Naive thymus-derived CD4-positive, alpha-beta T cell (primary cell): ENCODE measurements around the gene PTPRG. TPM values are rescaled to one million over a fixed set of nuclear protein-coding genes. Genes with fewer than 3 reads are reported as not detected.

Experiments
- ATAC-seq: fragments of 150-1000 bp; cut with Tn5 transposase; 2 replicates; pipeline ENCODE4 v1.10.0; 2021; ENCODE audit warnings: mild to moderate bottlenecking, moderate library complexity
- CTCF ChIA-PET: fragments of 350-600 bp; sonication (Branson Sonifier 250); formaldehyde crosslinking; loops from one replicate; lab custom pipeline; 2021; ENCODE audit warnings: antibody characterized with exemption; lab: Charles Lee
- POLR2A ChIA-PET: fragments of 350-600 bp; sonication (Branson Sonifier 250); formaldehyde crosslinking; loops from one replicate; lab custom pipeline; 2021; ENCODE audit warnings: antibody characterized with exemption, inconsistent platforms; lab: Charles Lee
- DNase-seq, 9 donors: peaks; one replicate each; pipeline versions ENCODE4 v3.0.0 to v3.0.0-alpha.2; 2020 to 2022; ENCODE audit warnings: mixed read lengths in 1 of 9
- H3K27ac ChIP-seq: one replicate; pipeline ENCODE4 v1.7.0; 2013; ENCODE audit warnings: mild to moderate bottlenecking, low read depth, low read length, moderate library complexity
- H3K27me3 ChIP-seq, 2 donors: one replicate each; pipeline ENCODE4 v1.7.0; 2013; ENCODE audit warnings: low read length in 2 of 2, mild to moderate bottlenecking in 2 of 2, moderate library complexity in 2 of 2; ENCODE audit not compliant: control insufficient read depth in 2 of 2, insufficient read depth in 2 of 2
- H3K36me3 ChIP-seq, 3 experiments: 1 replicate in 2 of 3; 2 replicates in 1 of 3; pipeline ENCODE4 v1.7.0; 2013; ENCODE audit warnings: low read length in 3 of 3, mild to moderate bottlenecking in 3 of 3, moderate library complexity in 1 of 3; ENCODE audit not compliant: insufficient read depth in 3 of 3, control insufficient read depth in 2 of 3
- H3K4me1 ChIP-seq, 2 donors: one replicate each; pipeline ENCODE4 v1.7.0; 2013; ENCODE audit warnings: low read length in 2 of 2, mild to moderate bottlenecking in 2 of 2, moderate library complexity in 1 of 2; ENCODE audit not compliant: control insufficient read depth in 2 of 2, insufficient read depth in 2 of 2
- H3K4me3 ChIP-seq: 2 replicates; pipeline ENCODE4 v1.7.0; 2013; ENCODE audit warnings: mild to moderate bottlenecking, low read length
- H3K9me3 ChIP-seq, 3 experiments: 1 replicate in 2 of 3; 2 replicates in 1 of 3; pipeline ENCODE4 v1.7.0; 2013; ENCODE audit warnings: low read length in 3 of 3; ENCODE audit not compliant: control insufficient read depth in 2 of 3
- H3K27ac Mint-ChIP-seq, 9 donors: one replicate each; pipeline ENCODE4 v1.8.0; 2020 to 2022; ENCODE audit warnings: mixed read lengths in 9 of 9, mild to moderate bottlenecking in 8 of 9, moderate library complexity in 5 of 9, inconsistent platforms in 2 of 9
- H3K27me3 Mint-ChIP-seq, 5 donors: one replicate each; pipeline ENCODE4 v1.8.0; 2021 to 2022; ENCODE audit warnings: mixed read lengths in 5 of 5, mild to moderate bottlenecking in 1 of 5
- H3K36me3 Mint-ChIP-seq, 5 donors: one replicate each; pipeline ENCODE4 v1.8.0; 2020 to 2022; ENCODE audit warnings: mixed read lengths in 5 of 5, mild to moderate bottlenecking in 3 of 5, inconsistent platforms in 1 of 5
- H3K4me1 Mint-ChIP-seq, 7 donors: one replicate each; pipeline ENCODE4 v1.8.0; 2020 to 2022; ENCODE audit warnings: mixed read lengths in 7 of 7, mild to moderate bottlenecking in 3 of 7, inconsistent platforms in 1 of 7
- H3K4me3 Mint-ChIP-seq, 10 donors: one replicate each; pipeline ENCODE4 v1.8.0; 2020 to 2022; ENCODE audit warnings: mild to moderate bottlenecking in 10 of 10, mixed read lengths in 10 of 10, moderate library complexity in 6 of 10, inconsistent platforms in 2 of 10
- H3K9me3 Mint-ChIP-seq, 11 donors: one replicate each; pipeline ENCODE4 v1.8.0; 2020 to 2022; ENCODE audit warnings: mixed read lengths in 11 of 11, mild to moderate bottlenecking in 4 of 11, inconsistent platforms in 1 of 11, moderate library complexity in 1 of 11
- intact Hi-C, 2 donors: fragments of 100-400 bp; cut with micrococcal nuclease; formaldehyde crosslinking; loops; one replicate each; pipeline ENCODE4 v1.15.1; 2023
- polyA plus RNA-seq, 2 donors: library from polyadenylated mRNA; unstranded; fragments of 300-500 nt; fragmentation: Illumina TruSeq; gene quantifications; one replicate each; pipeline ENCODE4 v1.2.3, GENCODE V29; 2021
- total RNA-seq, 6 experiments: library from RNA in 5 of 6; stranded (reverse) in 5 of 6; gene quantifications; 1 replicate in 5 of 6; 2 replicates in 1 of 6; pipeline ENCODE4 v1.2.3 and lab custom pipeline; 2021 to 2026

PTPRG gene
- total and polyA plus RNA-seq, 7 experiments from 2014 or later, result 0.17 to 1.7 TPM; not detected in 5

DNA sequence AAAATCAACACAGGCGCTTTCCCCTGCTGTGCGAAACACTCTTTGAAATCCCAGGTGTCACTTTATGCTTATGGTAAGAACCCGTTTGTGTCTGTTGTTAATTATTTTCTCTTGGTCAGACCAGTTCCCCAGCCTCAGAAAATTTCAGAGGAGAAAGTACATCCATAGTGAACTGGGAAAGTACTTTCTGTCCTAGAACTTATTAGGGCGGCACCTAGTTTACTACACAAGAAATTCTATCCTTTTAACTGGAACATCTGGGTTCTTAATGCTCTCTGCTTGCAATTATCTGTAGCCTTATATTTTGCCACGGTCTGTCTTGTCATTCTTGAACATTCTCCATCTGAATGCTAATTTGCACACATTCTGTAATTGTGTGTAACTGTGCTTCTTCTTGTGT lies 215.0 kb downstream of the PTPRG start:
- Mint-ChIP-seq H3K4me3 (no peak overlapping the region), H3K36me3 (no peaks in the 10 kb centered on the region), H3K27ac (no peak overlapping the region), H3K4me1 (no peaks in the 10 kb centered on the region), H3K27me3 (peaks cover 0 to 5% (median 0%) of the 10 kb centered on the region in 5 donors), H3K9me3 (peaks cover 0 to 4% (median 0%) of the 10 kb centered on the region in 11 donors)
- Histone ChIP-seq H3K36me3 (no peaks in the 10 kb centered on the region), H3K27ac (no peak overlapping the region), H3K4me1 (no peaks in the 10 kb centered on the region), H3K9me3 (no peaks in the 10 kb centered on the region), H3K4me3 (no peak overlapping the region), H3K27me3 (no peaks in the 10 kb centered on the region)
- POLR2A ChIA-PET, result no interaction called here
- DNase-seq (no peak), ATAC-seq (no peak)
- intact Hi-C loops, result no loop called here
- CTCF ChIA-PET, result no interaction called here

DNA sequence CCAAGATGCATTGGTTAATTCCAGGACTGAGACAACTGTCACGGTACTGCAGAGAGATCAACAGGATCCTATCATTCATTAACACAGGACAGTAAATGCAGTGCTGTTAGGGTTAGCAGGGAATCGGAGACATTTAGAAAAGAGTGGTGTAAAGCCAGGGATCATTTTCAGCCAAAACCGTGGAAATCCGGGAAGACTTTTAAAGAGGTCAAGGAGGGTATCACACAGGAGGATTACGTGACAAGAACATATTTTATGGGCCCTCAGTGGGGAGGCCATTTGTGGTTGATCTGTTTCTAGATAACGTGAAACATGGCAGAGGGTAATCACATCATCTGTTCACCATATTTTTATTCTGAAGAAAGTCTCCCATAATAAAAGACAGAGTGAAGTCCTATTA lies 216.1 kb downstream of the PTPRG start:
- Mint-ChIP-seq H3K36me3 (no peaks in the 10 kb centered on the region), H3K4me3 (no peak overlapping the region), H3K4me1 (no peaks in the 10 kb centered on the region), H3K27ac (no peak overlapping the region), H3K27me3 (peaks cover 0 to 6% (median 4%) of the 10 kb centered on the region in 5 donors), H3K9me3 (peaks cover 0 to 4% (median 0%) of the 10 kb centered on the region in 11 donors)
- intact Hi-C loops, result no loop called here
- no peak for ATAC-seq
- no peak overlapping the region for H3K27ac ChIP-seq
- no peaks in the 10 kb centered on the region for H3K9me3 ChIP-seq
- no peak overlapping the region for H3K4me3 ChIP-seq
- H3K4me1 ChIP-seq, result no peaks in the 10 kb centered on the region
- H3K36me3 ChIP-seq, result no peaks in the 10 kb centered on the region
- CTCF ChIA-PET, result no interaction called here
- H3K27me3 ChIP-seq, result no peaks in the 10 kb centered on the region
- POLR2A ChIA-PET, result no interaction called here
- no peak for DNase-seq

DNA sequence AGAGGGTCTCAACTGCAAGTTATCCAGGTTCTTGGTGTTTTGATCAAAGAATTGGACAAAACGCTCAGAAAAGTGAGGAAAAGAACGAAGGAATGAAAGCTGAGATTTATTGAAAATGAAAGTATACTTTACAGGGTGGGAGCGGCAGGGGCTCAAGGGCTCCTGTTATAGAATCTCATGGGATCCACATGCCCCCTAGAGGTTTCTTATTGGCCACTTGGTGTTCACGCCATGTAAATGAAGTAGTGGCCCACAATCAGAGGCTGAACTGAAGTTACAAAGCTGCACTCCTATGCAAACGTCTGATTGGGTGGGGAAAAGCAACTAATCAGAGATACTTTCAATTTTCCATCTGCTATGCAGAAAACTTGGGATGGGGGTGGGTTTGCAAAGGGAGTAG lies 216.7 kb downstream of the PTPRG start:
- ChIA-PET POLR2A (no interaction called here), CTCF (no interaction called here)
- intact Hi-C loops, result no loop called here
- no peaks in the 10 kb centered on the region for H3K9me3 ChIP-seq
- no peaks in the 10 kb centered on the region for H3K4me1 ChIP-seq
- H3K4me3 ChIP-seq, result no peak overlapping the region
- H3K4me3 Mint-ChIP-seq, result no peak overlapping the region
- H3K27ac ChIP-seq, result no peak overlapping the region
- peaks cover 0 to 7% (median 4%) of the 10 kb centered on the region in 5 donors for H3K27me3 Mint-ChIP-seq
- H3K36me3 Mint-ChIP-seq, result no peaks in the 10 kb centered on the region
- H3K36me3 ChIP-seq, result no peaks in the 10 kb centered on the region
- DNase-seq, result no peak
- H3K27ac Mint-ChIP-seq, result no peak overlapping the region
- H3K4me1 Mint-ChIP-seq, result no peaks in the 10 kb centered on the region
- no peak for ATAC-seq
- no peaks in the 10 kb centered on the region for H3K27me3 ChIP-seq
- peaks cover 0 to 4% (median 0%) of the 10 kb centered on the region in 11 donors for H3K9me3 Mint-ChIP-seq

DNA sequence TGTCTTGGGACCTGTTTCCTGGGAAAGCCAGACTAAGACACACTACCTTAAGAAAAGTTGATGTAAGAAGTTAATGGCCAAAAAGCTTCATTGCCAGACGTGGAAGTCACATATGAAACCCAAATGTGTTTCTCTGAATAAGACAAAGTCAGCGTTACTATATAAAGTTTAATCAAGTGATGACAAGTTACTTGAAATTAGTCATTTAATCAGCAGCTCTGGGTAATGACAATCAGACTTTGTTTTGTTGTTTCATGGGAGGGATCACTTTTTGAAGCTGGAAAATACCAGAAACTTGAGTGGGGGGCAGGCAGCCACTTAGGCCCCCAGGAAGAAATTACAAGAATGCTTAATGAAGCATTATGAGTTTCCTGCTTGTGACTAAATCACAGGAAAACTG lies 218.6 kb downstream of the PTPRG start:
- Histone ChIP-seq H3K27ac (no peak overlapping the region), H3K27me3 (no peaks in the 10 kb centered on the region), H3K36me3 (no peaks in the 10 kb centered on the region), H3K4me3 (no peak overlapping the region), H3K9me3 (no peaks in the 10 kb centered on the region), H3K4me1 (no peaks in the 10 kb centered on the region)
- ATAC-seq, result no peak
- H3K27ac Mint-ChIP-seq, result no peak overlapping the region
- peaks cover 0 to 11% (median 0%) of the 10 kb centered on the region in 11 donors for H3K9me3 Mint-ChIP-seq
- ChIA-PET POLR2A (no interaction called here), CTCF (no interaction called here)
- intact Hi-C loops, result no loop called here
- no peaks in the 10 kb centered on the region for H3K36me3 Mint-ChIP-seq
- H3K27me3 Mint-ChIP-seq, result peaks cover 0 to 18% (median 7%) of the 10 kb centered on the region in 5 donors
- DNase-seq, result no peak
- no peaks in the 10 kb centered on the region for H3K4me1 Mint-ChIP-seq
- H3K4me3 Mint-ChIP-seq, result no peak overlapping the region

DNA sequence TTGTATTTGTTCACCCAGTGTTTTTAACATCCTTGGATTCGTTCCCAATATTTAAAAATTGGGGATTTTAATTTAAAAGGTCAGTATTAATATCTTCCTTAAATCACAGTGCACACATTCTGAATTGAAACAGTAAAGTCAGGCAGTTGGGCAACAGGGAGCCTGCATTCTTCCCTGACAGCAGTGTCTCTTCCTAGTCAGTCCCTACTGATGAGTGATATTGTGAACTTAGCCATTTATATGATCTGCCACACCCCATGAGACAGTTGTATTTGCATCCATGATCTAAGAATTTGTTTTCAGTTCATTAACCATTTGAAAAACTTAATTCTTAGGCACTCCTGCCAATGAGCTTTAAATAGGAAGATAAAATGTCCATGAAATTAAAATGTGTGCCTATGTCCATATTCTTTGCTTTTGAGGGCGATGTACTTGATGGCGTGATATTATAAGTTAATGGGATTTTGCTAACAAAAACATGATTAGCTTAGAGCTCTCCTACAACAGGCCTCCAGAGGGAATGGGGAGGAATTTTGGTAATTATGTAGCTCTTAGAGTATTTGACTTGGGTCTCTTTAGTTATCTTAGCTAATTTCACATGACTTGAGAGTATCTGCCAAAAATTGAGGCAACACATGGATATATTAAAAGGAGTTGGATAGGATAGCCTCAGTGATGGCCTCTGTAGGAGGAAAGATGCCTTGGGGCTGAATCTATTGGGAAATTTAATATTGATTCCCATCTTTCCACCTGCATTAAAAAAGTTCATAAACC lies 219.3 kb downstream of the PTPRG start:
- Histone ChIP-seq H3K9me3 (no peaks in the 10 kb centered on the region), H3K4me1 (no peaks in the 10 kb centered on the region), H3K4me3 (no peak overlapping the region), H3K27me3 (no peaks in the 10 kb centered on the region), H3K36me3 (no peaks in the 10 kb centered on the region), H3K27ac (no peak overlapping the region)
- Mint-ChIP-seq H3K9me3 (peaks cover 0 to 11% (median 0%) of the 10 kb centered on the region in 11 donors), H3K27ac (no peak overlapping the region), H3K27me3 (peaks cover 0 to 18% (median 7%) of the 10 kb centered on the region in 5 donors), H3K36me3 (no peaks in the 10 kb centered on the region), H3K4me3 (no peak overlapping the region), H3K4me1 (no peaks in the 10 kb centered on the region)
- ChIA-PET CTCF (no interaction called here), POLR2A (no interaction called here)
- DNase-seq, result no peak
- intact Hi-C loops, result no loop called here
- no peak for ATAC-seq

DNA sequence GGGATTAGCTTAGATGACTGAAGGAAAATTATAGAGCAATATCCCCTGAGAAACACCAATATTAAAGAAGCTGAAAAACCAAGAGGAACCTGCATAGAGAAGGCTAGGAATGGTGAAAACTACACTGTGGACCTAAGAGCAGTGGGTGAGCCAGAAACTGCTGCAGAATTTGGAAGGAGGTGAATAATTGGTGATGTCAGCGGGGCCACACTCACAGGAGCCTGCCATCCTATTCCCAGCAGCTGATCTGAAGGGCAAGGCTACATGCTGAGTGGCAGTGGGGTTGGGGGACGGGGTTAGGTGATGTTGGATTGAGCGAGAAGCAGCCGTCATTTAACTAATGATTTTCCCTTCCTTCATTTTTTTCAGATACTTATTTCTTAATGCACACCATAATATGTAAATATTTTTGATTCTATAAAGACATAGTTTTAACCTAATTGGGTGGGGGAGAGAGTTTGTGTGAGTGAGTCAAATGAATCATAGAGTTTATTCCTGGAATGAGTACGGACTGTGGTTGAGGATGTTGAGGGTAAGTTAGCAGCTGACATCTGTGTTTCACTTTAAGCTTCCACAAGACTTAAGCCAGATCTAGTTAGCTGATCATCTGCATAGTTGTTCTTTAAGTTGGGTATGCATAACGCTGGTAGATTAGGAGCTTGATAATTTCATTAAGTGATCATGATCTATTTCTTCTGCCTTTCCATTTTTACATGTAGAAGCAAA lies 222.8 kb downstream of the PTPRG start:
- Histone ChIP-seq H3K27ac (no peak overlapping the region), H3K27me3 (no peaks in the 10 kb centered on the region), H3K4me3 (no peak overlapping the region), H3K9me3 (no peaks in the 10 kb centered on the region), H3K4me1 (no peaks in the 10 kb centered on the region), H3K36me3 (no peaks in the 10 kb centered on the region)
- ChIA-PET CTCF (no interaction called here), POLR2A (no interaction called here)
- H3K27ac Mint-ChIP-seq, result no peak overlapping the region
- intact Hi-C loops, result no loop called here
- no peaks in the 10 kb centered on the region for H3K4me1 Mint-ChIP-seq
- H3K36me3 Mint-ChIP-seq, result no peaks in the 10 kb centered on the region
- H3K27me3 Mint-ChIP-seq, result peaks cover 0 to 13% (median 7%) of the 10 kb centered on the region in 5 donors
- no peak overlapping the region for H3K4me3 Mint-ChIP-seq
- no peak for DNase-seq
- H3K9me3 Mint-ChIP-seq, result peaks cover 0 to 7% (median 0%) of the 10 kb centered on the region in 11 donors
- no peak for ATAC-seq
